Keratinocyte (primary cell): Measurements from ENCODE around the gene JUP. TPM values are rescaled to one million over a fixed set of nuclear protein-coding genes. Genes with fewer than 3 reads are reported as not detected.

Experiments
- DNase-seq: peaks from one replicate; pipeline ENCODE4 v3.0.0-alpha.2; 2011; ENCODE audit warnings: low read depth, missing footprints, low spot score
- FAIRE-seq: peaks from 2 replicates; lab custom pipeline; 2011; peaks lifted over from hg19 to GRCh38; lab: Jason Lieb, UNC
- H2AFZ ChIP-seq: 2 replicates; pipeline ENCODE4 v1.6.0; 2012; ENCODE audit warnings: low read length, control low read depth, inconsistent platforms; ENCODE audit not compliant: control insufficient read depth
- H3K27ac ChIP-seq: 2 replicates; pipeline ENCODE4 v1.5.1; 2011; ENCODE audit warnings: low read length; ENCODE audit not compliant: control insufficient read depth, insufficient read depth
- H3K27me3 ChIP-seq: 3 replicates; pipeline ENCODE4 v1.6.0; 2011; ENCODE audit warnings: low read length; ENCODE audit not compliant: control insufficient read depth, insufficient read depth; ENCODE audit errors: extremely low read depth
- H3K36me3 ChIP-seq, 2 experiments: 2 replicates in 1 of 2; 3 replicates in 1 of 2; pipeline ENCODE4 v1.5.1; 2011; ENCODE audit warnings: low read length in 2 of 2, mild to moderate bottlenecking in 1 of 2; ENCODE audit not compliant: control insufficient read depth in 2 of 2, insufficient read depth in 2 of 2; ENCODE audit errors: extremely low read depth in 1 of 2
- H3K4me1 ChIP-seq: 3 replicates; pipeline ENCODE4 v1.5.1; 2011; ENCODE audit warnings: low read length; ENCODE audit not compliant: control insufficient read depth, insufficient read depth; ENCODE audit errors: extremely low read depth
- H3K4me2 ChIP-seq: 3 replicates; pipeline ENCODE4 v1.6.0; 2011; ENCODE audit warnings: low read depth, low read length; ENCODE audit not compliant: control insufficient read depth, insufficient read depth; ENCODE audit errors: extremely low read depth
- H3K4me3 ChIP-seq, 3 experiments: fragments of 200-600 bp in 1 of 3; sonication (generic) in 1 of 3; 2 replicates in 2 of 3; 3 replicates in 1 of 3; pipeline ENCODE4 v1.5.1; 2011 to 2016; ENCODE audit warnings: low read length in 3 of 3, mild to moderate bottlenecking in 3 of 3, control low read depth in 2 of 3, inconsistent platforms in 1 of 3, low read depth in 1 of 3, mixed read lengths in 1 of 3, mixed run types in 1 of 3, moderate library complexity in 1 of 3; ENCODE audit not compliant: control insufficient read depth in 2 of 3, insufficient read depth in 2 of 3; ENCODE audit errors: extremely low read depth in 1 of 3
- H3K79me2 ChIP-seq: 2 replicates; pipeline ENCODE4 v1.6.0; 2012; ENCODE audit warnings: low read length; ENCODE audit not compliant: control insufficient read depth, insufficient read depth
- H3K9ac ChIP-seq: 3 replicates; pipeline ENCODE4 v1.6.0; 2011; ENCODE audit warnings: low read length; ENCODE audit not compliant: control insufficient read depth, insufficient read depth; ENCODE audit errors: extremely low read depth
- H3K9me1 ChIP-seq: 3 replicates; pipeline ENCODE4 v1.6.0; 2011; ENCODE audit warnings: low read length; ENCODE audit not compliant: control insufficient read depth, insufficient read depth; ENCODE audit errors: extremely low read depth
- H3K9me3 ChIP-seq: 2 replicates; pipeline ENCODE4 v1.5.1; 2012; ENCODE audit warnings: low read depth, low read length; ENCODE audit not compliant: control insufficient read depth
- H4K20me1 ChIP-seq: 3 replicates; pipeline ENCODE4 v1.6.0; 2011; ENCODE audit warnings: low read length; ENCODE audit not compliant: control insufficient read depth, insufficient read depth; ENCODE audit errors: extremely low read depth
- CTCF ChIP-seq, 3 experiments: IDR thresholded peaks in 1 of 3; conservative IDR thresholded peaks in 1 of 3; optimal IDR thresholded peaks in 1 of 3; 2 replicates in 2 of 3; 3 replicates in 1 of 3; pipeline versions ENCODE3 to v1.5.1; 2011; ENCODE audit warnings: low read length in 3 of 3, mild to moderate bottlenecking in 3 of 3, moderate library complexity in 2 of 3, control low read depth in 1 of 3, inconsistent platforms in 1 of 3; ENCODE audit not compliant: insufficient read depth in 2 of 3; ENCODE audit errors: extremely low read depth in 1 of 3
- EZH2 ChIP-seq: IDR thresholded peaks from one replicate; pipeline ENCODE4 v1.6.1; 2012; ENCODE audit warnings: inconsistent platforms, mild to moderate bottlenecking, low read length, moderate library complexity
- dilution Hi-C: fragments of 300-500 bp; cut with MboI; formaldehyde crosslinking; loops from one replicate; pipeline ENCODE4 v1.7.0; 2020; ENCODE audit warnings: low sequenced_read_pairs; ENCODE audit not compliant: extremely low pct_ligation_motif_present
- polyA plus RNA-seq, 5 experiments: library from polyadenylated mRNA; depleted of rRNA in 3 of 5; stranded (reverse) in 3 of 5; stranded (forward) in 1 of 5; unstranded in 1 of 5; fragments of >200 nt; gene quantifications; 1 replicate in 1 of 5; 2 replicates in 3 of 5; 3 replicates in 1 of 5; pipeline versions ENCODE4 v1.2.1 to v1.2.3, GENCODE V29; 2011 to 2012; ENCODE audit warnings: missing spikeins in 2 of 5, low read depth in 1 of 5, low replicate concordance in 1 of 5

The JUP gene
- polyA plus RNA-seq, 1 donor (not counting 4 experiments of a cell fraction or from before 2014, with no cell fraction given), result 152 TPM

GRCh38 chr17:41787021-41787418, 509 bp upstream of the JUP start:
- Histone ChIP-seq H3K27me3 (no peaks in the 10 kb centered on the region), H3K9me1 (peaks cover 4% of the 10 kb centered on the region), H3K9ac (peak overlapping the region; percentile 38), H3K9me3 (no peaks in the 10 kb centered on the region), H3K27ac (peak overlapping the region; percentile 78), H3K36me3 (peaks cover 0 to 10% of the 10 kb centered on the region in 2 experiments), H2AFZ (no peak overlapping the region), H3K4me2 (peak overlapping the region; percentile 53), H3K4me1 (peaks cover 49% of the 10 kb centered on the region), H4K20me1 (peaks cover 10% of the 10 kb centered on the region), H3K79me2 (peaks cover 37% of the 10 kb centered on the region), H3K4me3 (peak overlapping the region in 2 of 3 experiments; percentile 12 to 28)
- no peak for DNase-seq
- TF ChIP-seq EZH2 (no peak), CTCF (optimal IDR thresholded peaks at IDR 0.05 in 1 of 3, IDR thresholded peaks at IDR 0.05 in 1 of 3, conservative IDR thresholded peaks at IDR 0.05 in 1 of 3; ENCODE audit: extremely low read depth in 1 of 3, insufficient read depth in 2 of 3, low read length in 3 of 3) (no peak)
- dilution Hi-C loops, result no loop called here
- FAIRE-seq, result peak; percentile 96

- Histone ChIP-seq H3K27ac (peak overlapping the region; percentile 85), H2AFZ (no peak overlapping the region), H3K4me3 (peak overlapping the region; percentile 51 to 91 (median 60)), H3K36me3 (peaks cover 6 to 18% of the 10 kb centered on the region in 2 experiments), H3K9me1 (peaks cover 7% of the 10 kb centered on the region), H3K9ac (peak overlapping the region; percentile 90), H3K79me2 (peaks cover 48% of the 10 kb centered on the region), H3K27me3 (no peaks in the 10 kb centered on the region), H3K9me3 (no peaks in the 10 kb centered on the region), H3K4me1 (peaks cover 55% of the 10 kb centered on the region), H3K4me2 (peak overlapping the region; percentile 100), H4K20me1 (peaks cover 18% of the 10 kb centered on the region)
- DNase-seq (no peak), FAIRE-seq (no peak)
- TF ChIP-seq CTCF (optimal IDR thresholded peaks at IDR 0.05 in 1 of 3, IDR thresholded peaks at IDR 0.05 in 1 of 3, conservative IDR thresholded peaks at IDR 0.05 in 1 of 3; ENCODE audit: extremely low read depth in 1 of 3, insufficient read depth in 2 of 3, low read length in 3 of 3), result peak in 1 of 3 experiments; percentile 52
- TF ChIP-seq EZH2, result no peak
- dilution Hi-C loops, result no loop called here
These were observed 668 bp downstream of the JUP start for GRCh38 chr17:41785859-41786226.
